NAMALWA (cell line): ENCODE data around the gene PPP1R14D.

Source experiments
- DNase-seq: peaks from one replicate; pipeline ENCODE4 v3.0.0-alpha.2; 2015; ENCODE audit warnings: low spot score

Gene PPP1R14D

DNA sequence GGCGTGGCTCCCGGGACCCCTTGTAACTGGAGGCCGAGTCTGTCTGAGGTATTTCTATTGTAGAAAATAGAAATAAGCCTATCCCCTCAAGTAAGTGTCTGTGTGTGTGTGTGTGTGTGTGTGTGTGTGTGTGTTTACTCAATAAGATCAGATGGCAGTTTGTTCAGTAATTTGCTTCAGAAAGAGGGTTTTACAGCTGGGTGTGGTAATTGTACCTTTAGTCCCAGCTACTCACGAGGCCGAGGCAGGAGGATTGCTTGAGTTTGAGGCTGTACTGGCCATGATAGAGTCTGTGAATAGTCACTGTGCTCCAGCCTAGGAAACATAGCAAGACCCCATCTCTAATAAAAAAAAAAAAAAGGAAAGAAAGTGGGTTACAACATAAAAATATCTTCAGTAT, 24.0 kb upstream of the PPP1R14D start:
- DNase-seq: no peak

DNA sequence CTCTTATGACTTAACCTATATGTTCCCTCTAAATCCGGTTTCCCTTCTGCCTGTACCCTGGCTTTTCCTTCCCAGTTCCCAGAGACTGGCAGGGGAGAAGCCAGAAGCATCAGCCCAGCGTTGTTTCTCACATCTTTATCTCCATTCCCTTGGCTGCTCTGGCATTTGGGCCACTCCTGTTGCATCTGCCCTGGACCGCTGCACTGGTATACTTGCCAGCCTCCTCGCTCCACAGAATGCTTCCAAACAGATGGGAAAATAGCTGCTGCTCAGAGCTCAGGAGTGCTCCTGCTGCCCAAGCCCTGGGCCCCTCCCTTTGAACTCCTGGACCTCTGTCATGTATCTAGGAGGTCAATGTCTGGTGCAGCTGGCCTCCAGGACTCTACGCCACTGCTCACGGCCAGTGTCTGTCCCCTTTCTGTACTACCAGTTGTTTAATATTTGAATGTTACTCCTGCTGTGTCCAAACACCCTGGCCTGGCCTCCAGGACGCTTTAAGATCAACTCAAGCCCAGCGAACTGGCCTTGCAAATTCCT, 22.1 kb upstream of the PPP1R14D start:
- no peak for DNase-seq

DNA sequence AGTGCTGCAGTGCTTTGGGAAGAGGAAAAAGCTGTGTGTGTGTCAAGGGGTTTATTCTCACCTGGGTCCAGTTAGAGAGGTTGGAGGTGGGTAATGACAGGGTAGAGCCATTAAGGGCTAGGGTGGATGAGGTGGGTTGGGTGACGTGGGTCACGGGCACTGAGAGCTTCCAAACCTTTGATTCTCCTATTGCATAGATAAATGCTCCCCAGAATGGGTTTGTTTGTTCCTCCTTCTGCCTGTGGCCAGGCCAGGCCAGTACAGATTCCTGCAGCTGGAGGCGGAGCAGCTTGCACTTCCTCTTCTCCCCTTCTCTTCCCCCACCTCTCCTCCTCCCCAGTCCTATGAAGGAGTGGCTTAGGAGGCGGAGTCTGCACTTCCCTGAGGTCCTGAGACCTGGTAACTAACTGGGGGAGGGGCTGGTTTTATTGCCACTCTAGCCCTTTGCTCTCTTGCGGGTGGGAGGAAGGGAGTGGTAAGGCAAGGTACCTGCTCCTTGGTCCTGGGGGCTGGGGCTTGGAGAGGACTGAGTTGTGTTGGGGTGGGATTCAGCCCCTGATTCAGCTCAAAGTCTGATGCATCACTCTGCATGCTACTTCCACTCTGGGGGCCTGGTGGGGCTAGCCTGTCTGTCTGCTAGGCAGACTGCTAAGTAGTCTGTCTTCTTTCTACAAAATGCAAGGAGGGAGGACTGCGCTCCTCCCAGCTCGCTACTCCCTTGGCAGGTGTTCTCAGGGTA, 18.9 kb upstream of the PPP1R14D start:
- peak; percentile 69 for DNase-seq

DNA sequence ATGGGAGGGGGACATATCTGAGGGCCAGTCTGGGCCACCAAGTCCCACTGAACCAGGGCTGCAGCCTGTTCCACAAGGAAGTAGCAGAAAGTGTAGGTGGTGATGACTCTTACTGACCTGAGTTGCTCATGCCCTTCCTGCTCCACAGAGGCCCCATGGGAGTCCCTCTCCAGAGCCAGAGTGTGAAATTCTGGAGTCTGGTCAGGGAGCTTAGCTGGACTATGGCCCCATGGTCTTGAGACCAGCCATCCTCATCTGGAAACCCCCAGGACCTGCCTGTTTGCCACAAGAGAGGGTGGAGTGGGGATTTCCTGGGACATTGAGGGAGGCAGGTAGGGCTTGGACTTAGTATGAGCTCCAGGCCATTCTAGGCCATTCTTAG, 18.3 kb upstream of the PPP1R14D start:
- DNase-seq: no peak

DNA sequence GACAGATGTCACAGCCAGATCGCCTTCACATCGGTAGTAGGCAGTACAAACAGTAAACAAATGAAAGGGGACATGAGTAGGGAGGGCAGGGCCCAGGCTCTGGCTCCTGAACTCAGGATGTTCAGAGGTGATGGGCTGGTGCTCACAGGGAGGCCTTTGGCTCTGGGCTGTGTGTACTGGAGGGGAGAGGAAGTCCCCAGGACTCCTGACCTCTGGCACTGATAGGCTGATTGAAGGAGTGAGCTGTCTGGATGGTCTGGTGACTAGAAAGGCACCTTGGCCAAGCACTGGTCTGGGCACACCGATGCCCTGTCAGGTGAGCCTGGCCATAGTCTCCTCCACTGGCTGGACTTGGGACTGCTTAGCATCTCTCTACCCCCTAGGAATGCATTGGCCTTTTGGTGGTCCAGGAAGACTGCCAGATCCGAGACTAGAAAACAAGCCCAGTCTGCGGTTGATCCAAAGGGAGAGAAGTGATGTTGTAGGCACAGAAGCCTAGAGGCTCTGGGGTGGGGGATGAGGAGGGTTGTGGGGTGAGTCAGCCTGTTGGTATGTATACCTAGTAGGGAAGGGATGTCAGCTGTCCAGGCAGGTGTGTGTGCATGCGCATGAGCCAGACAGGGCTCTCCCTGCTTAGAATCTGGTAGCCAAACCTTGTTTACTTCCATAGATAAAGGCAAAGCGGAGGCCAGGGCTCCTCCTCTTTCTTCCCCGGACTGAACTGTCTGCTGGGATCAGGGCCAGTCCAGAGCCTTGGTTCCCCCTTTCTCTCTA, 17.2 kb upstream of the PPP1R14D start:
- DNase-seq: no peak

DNA sequence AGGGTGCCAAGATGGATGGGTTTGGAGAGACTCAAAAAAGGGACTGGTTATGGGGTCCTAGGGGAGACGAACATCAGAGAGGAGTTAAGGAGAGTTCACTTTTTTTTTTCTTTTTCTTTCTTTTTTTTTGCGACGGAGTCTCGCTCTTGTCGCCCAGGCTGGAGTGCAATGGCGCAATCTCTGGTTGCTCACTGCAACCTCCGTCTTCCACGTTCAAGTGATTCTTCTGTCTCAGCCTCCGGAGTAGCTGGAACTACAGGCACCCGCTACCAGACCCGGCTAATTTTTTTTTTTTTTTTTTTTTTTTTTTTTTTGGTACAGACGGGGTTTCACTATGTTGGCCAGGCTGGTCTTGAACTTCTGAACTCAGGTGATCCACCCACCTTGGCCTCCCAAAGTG, 16.5 kb upstream of the PPP1R14D start:
- no peak for DNase-seq

DNA sequence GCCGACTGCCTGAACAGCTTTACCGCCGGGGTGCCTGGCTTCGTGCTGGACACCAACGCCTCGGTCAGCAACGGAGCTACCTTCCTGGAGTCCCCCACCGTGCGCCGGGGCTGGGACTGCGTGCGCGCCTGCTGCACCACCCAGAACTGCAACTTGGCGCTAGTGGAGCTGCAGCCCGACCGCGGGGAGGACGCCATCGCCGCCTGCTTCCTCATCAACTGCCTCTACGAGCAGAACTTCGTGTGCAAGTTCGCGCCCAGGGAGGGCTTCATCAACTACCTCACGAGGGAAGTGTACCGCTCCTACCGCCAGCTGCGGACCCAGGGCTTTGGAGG, 16.2 kb upstream of the PPP1R14D start:
- DNase-seq: no peak

DNA sequence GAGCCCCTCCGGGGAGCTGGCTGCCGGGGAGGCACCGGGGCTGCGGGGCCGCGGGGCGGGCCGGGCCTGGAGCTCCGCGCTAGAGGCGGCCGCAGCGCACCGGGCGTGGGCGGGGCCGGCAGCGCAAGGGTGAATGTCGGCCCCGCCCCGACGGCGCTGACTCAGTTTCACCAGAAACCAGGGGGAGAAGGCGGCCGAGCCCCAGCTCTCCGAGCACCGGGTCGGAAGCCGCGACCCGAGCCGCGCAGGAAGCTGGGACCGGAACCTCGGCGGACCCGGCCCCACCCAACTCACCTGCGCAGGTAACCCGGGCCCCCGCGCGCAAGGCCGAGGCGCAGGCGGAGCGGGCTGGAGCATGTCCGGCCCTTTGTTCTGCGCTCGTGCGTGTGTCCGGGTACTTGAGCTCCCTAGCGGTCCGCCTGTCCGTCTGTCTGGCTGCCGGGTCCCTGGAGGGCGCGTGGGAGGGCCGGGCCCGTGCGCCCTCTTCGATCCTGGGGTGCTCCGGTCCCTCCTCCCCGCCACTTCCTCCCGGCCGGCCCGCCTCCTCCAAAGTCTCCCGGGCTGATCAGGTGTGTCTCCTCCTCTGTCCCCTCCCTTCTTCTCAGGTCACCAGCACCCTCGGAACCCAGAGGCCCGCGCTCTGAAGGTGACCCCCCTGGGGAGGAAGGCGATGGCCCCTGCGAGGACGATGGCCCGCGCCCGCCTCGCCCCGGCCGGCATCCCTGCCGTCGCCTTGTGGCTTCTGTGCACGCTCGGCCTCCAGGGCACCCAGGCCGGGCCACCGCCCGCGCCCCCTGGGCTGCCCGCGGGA, 15.6 kb upstream of the PPP1R14D start, which contains the start of gene SPINT1:
TSS of gene SPINT1 (plus strand) at position 164 of the 811 bp plus-strand sequence. CDS start at position 671, 507 bp downstream.
- no peak for DNase-seq

DNA sequence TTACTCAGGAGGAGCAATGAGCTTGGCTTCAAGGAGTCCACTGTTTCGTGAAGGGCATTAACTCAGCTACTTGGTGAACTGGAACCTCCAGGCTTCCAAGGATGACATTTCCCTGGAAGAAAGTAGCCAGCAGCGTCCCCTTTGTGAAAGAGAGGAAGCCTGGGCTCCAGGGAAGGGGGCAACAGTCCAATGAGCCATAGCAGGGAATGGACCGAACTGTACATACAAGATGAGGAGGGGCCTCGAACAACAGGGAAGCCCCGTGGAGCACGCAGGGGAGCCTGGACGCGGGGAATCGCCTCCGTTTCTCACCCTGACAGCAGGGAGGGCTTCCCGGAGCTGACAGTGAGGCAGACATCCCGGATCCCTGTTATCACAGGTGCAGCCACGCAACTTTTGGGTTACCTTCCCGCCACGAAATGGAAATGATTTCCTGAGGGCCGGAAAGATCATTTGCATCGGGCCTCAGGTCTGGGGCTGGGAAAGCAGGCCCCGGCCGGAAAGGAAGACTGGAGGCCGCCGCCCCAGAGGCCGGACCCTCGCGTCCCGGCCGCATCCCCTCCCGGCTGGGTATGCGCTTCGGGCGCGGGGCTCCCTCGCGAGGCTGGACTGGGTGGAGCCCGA, 14.9 kb upstream of the PPP1R14D start:
- no peak for DNase-seq

DNA sequence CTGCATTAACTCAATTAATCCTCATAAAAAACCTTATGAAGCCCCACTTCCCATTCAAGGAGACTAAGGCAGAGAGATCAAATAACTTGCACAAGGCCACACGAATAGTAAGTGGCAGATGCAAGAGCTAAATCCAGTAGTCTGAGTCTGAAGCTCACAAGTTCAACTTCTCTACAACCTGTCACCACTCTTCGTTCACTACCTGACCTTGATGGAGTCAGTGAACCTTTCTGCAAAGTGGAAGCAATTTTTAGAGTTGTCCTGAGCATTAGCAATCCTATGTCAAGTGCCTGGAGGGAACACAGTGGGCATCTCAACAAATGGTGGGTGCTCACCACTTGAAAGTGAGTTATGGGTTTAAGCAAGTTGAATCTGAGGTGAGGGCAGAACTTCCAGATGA, 13.2 kb upstream of the PPP1R14D start:
- DNase-seq: no peak

DNA sequence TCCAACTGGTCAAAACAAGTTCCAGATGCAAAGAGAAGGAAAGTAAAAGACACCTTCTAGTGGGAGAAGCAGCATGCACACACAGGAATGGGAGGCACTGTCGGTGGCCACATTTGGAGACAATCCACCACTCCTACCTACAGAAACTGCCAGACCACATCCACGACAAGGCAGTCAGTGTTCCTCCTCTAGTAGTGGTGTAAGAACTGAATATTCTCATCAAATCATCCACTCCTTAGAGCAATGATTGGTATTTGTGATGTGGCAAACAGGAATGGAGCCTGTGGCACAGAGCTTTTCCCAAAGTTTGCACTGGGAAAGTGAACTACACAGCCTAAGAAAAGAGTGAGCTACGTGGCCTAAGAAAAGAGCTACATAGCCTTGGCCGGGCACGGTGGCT, 10.2 kb upstream of the PPP1R14D start:
- no peak for DNase-seq

DNA sequence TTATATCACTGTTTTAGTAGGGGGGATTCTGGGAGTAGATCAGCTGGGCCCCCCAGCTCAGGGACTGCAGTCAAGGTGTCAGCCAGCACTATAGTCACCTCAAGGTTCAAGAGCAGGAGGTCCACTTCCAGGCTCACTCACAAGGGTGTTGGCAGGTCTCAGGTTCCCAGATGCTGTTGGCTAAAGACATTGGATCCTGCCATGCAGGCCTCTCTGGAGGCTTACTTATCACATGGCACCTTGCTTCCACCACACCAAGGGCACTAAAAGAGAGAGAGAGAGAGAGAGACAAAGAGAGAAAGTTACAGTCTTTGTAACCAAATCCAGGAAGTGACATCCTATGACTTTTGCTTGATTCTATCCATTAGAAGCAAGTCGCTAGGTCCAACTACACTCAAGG, 7.5 kb upstream of the PPP1R14D start:
- no peak for DNase-seq

DNA sequence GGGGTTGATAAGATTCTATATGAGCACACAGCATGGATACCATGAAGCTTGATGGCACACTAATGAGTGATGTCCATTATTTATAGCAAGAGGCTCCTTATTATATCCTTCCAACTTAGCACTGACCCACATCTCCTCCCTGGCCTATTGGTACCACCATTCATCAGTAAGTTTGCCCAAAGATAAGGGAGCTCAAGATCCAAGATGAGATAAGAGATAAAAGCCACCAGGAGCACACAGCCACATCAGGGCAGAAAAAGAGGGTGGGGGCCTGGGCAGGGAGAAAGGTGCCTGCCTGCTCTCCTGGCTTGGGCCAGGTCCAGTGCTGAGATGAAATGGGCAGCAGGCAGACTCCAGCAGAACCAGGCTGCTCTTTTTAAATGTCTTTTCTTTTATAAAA, 4.4 kb upstream of the PPP1R14D start:
- no peak for DNase-seq

DNA sequence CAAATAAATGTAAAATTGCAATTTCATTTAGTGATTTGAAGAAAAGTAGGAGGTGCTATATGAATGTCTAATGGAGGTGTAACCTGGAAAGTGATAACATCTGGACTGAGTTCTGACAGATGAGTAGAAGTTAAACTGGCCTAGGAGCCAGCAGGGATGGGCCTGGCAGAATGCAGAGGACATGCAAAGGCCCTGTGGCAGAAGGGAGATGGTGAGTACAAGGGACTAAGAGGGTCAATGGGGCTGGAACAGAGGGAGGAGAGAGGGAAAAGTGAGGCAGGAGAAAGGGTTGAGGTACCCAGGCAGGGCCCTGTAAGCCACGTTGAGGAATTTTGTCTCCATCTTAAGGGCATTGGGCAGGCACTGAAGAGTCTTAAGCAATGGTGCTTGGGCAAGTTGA, 3.4 kb upstream of the PPP1R14D start:
- no peak for DNase-seq

DNA sequence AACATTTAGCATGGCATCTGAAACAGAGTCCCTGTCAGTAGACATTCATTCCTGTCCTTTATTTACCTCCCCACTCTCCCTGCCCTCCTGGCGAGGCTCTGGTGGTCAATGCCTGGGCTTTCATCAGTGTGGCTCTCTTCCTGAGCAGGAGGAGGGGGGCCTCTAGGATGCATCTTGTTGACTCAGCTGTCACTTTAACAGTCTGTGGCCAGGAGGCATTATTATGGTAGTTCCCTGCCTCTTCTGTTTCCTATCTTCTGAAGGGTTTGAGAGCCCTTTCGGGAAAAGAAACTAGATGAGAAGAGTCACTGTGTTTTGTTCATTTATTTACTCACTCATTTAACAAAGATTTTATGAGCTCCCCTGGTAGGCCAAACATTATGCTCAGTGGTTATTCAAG, 2.4 kb upstream of the PPP1R14D start:
- DNase-seq: no peak

DNA sequence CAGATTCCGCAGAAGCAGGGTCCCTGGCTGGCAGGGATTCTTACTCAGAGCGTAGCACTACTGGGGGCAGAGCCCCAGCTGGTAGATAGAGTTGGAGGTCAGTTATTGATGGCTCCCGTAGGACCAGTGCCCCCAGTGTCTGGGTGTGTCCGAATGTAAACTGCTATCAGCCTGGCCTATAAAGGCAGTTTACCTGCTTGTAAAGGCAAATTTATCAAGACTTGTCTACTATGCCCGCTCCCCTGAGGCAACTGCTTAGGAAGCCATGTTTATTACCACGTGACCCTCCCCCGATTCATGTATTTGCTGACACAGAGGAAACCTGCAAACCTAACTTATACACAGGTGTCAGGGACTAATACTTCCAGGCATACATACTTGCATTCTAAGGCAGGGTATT, 607 bp upstream of the PPP1R14D start:
- DNase-seq: no peak

DNA sequence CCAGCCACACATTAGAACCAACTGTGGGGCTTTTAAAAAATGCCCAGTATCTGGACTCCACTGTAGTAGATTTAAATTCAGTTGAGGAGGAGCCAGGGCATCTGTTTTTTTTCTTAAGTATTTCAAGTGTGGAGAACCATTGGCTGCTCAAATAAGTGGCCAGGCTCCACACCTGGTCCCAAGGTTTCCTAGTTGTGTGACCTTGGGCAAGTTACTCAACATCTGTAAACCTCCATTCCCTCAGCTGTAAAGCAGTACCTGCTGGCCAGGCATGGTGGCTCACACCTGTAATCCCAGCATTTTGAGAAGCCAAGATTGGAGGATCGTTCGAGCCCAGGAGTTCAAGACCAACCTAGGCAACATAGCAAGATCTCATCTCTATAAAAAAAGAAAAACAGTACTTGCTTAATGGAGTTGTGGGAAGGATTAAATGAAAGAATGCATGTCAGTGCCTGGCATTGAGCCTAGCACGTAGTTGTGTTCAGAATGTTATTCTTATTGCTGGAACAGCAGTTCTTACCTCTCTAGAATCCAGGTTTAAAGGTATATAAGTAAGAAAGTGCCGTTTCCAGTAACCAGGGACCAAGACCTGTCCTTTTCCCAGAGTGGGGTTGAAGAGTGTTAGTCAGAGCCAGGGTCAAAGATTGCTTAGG, 2.0 kb downstream of the PPP1R14D start:
- DNase-seq: no peak

DNA sequence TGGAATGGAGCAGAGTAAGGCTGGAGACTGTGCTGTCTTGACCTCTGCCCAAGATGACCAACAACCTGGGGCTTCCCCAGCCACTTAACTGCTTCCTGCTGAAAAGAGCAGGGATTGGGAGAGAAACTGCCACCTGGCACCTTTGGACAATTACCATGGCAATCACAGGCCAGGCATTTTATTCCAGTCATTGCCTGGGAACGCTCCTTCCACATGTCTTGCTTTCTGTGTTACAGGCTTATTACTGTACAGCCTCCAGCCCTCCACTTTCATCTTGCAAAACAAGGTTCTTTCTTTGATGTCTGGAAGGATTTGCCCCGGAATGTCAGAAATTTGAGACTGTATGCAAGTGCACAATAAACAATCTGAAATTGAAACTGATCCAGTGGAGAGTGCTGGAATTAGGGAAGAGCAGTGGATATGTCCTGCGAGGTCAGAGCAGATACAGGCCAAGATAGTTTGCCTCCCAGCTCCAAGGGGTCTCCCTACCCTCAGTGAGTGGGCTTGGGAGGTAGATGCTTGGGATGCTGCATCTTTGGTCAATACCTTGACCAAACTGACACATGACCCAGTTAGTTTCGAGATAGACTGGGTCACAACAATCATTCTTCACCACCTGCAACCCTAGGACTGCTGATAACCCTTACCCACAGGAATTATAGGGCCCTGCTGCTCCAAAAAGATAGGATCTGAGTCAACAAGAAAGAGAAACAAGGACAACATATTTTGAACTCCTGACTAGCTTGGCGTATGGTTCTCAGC, 2.7 kb downstream of the PPP1R14D start:
- DNase-seq: no peak

DNA sequence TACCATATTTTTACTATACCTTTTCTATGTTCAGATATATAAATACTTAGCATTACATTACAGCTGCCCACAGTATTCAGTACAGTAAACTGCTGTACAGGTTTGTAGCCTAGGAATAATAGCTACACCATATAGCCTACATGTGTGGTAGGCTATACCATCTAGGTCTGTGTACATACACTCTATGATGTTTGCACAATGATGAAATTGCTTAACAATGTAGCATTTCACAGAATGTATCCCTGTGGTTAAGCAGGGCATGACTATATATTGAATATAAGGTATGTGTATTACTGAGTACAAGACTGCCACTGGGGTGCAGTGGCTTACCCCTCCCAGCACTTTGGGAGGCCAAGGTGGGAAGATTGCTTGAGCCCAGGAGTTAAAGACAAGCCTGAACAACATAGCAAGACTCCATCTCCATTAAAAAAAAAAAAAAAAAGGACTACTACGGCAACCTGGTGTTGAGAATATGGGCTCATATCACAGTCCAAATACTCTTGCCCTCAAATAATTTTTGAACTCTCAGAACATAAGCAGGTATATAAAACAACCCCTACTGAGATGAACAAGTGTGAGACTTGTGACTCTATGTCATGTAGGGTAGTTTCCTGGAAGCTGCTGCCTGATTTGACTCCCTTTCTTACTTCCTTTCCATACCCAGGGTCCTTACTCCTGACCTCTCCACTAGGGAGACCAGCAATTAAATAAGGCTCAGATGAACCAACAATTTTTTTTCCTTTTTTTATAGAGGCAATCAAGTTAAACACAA, 4.8 kb downstream of the PPP1R14D start:
- DNase-seq: no peak

DNA sequence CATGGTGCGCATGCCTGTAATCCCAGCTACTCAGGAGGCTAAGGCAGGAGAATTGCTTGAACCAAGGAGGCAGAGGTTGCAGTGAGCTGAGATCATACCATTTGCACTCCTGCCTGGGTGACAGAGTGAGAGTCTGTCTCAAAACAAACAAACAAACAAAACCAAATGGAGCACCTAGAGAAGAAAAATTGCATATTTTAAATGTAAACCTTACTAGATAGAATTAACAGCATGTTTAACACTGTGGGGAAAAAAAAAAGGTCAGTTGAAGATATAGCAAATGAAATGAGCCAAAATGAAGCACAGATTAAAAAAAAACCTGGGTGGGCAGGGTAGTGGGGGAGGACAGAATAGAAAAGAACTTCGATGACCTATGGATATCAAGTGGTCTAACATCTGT, 7.3 kb downstream of the PPP1R14D start:
- no peak for DNase-seq
